ENCODE measurements around the gene DOCK7. TPM values are rescaled to one million over a fixed set of nuclear protein-coding genes. Genes with fewer than 3 reads are reported as not detected.

Gene DOCK7
- total RNA-seq, 1 experiment from 2014 or later, result 70.1 TPM

DNA sequence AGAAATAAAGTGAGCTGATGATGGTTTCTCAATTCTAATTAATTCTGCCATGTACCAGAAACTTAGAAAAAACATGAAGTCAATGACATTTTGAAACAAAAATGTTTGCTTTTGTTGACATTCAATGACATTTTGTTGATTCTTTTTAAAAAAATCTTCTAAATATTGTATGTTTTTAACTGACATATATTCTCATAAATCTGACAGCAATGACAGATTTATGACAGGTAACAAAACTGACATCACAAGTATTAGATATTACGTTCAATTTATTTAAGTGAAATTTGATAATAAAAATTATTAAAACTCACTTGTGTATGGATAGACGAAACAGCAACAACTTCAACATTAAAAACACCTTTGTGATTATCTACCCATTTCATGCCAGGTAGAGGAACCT, 126.9 kb downstream of the DOCK7 start:
- H3K4me2 ChIP-seq (ENCODE audit: low read length), result no peak overlapping the region
- BruUV-seq (replicated peaks), result no TSS peak

DNA sequence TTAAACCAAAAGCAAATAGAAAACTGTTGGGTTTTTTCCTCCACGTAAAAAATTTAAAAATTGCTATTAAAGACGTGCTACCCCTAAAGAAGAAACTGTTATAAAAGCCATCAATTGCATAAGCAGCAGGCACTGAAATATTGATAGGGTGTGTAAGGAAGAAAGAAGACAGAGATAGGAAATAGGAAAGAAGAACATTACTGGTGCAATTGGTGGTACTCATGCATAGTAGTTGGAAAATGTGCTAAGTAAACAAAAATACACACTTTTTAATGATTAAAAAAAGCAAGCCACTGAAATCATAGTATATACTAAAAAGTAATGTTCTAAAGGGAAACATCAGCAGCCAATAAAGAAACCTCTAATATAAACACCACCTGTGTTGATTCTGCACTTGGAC, 143.6 kb downstream of the DOCK7 start:
- H3K4me3 ChIP-seq (ENCODE audit: low read length), result no peak overlapping the region

More for the DNA sequence above, 126.9 kb downstream of the DOCK7 start:
- H3K9me2 ChIP-seq (replicated peaks; ENCODE audit: low read length), result no peaks in the 10 kb centered on the region
- intact Hi-C loops (cut with micrococcal nuclease), result no loop called here
- H3K27me3 ChIP-seq (ENCODE audit: low read length), result no peaks in the 10 kb centered on the region
- H3F3A ChIP-seq (ENCODE audit: low read length, unreplicated experiment), result no peaks in the 10 kb centered on the region
- no peak overlapping the region for H3K9ac ChIP-seq (ENCODE audit: low read length)
- ATAC-seq (no peak), DNase-seq (no peak)
- H3K4me3 ChIP-seq (ENCODE audit: low read length), result no peak overlapping the region
- CTCF ChIA-PET, result no interaction called here
- TF ChIP-seq, protein P1, sequence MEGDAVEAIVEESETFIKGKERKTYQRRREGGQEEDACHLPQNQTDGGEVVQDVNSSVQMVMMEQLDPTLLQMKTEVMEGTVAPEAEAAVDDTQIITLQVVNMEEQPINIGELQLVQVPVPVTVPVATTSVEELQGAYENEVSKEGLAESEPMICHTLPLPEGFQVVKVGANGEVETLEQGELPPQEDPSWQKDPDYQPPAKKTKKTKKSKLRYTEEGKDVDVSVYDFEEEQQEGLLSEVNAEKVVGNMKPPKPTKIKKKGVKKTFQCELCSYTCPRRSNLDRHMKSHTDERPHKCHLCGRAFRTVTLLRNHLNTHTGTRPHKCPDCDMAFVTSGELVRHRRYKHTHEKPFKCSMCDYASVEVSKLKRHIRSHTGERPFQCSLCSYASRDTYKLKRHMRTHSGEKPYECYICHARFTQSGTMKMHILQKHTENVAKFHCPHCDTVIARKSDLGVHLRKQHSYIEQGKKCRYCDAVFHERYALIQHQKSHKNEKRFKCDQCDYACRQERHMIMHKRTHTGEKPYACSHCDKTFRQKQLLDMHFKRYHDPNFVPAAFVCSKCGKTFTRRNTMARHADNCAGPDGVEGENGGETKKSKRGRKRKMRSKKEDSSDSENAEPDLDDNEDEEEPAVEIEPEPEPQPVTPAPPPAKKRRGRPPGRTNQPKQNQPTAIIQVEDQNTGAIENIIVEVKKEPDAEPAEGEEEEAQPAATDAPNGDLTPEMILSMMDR (conservative IDR thresholded peaks at IDR 0.05; ENCODE audit: low read depth, low read length), result no peak
- TF ChIP-seq EZH2 (IDR thresholded peaks at IDR 0.05; ENCODE audit: low read length, unreplicated experiment), result no peak
- no peak for TF ChIP-seq EZH2phosphoT487 (IDR thresholded peaks at IDR 0.05; ENCODE audit: borderline replicate concordance, low read length)
- H3K27ac ChIP-seq (ENCODE audit: low read length), result no peak overlapping the region
- no peaks in the 10 kb centered on the region for H3K79me2 ChIP-seq (ENCODE audit: low read length)
- peaks cover 5% of the 10 kb centered on the region; the same call in 1 of the 2 replicates for H3K36me3 ChIP-seq (ENCODE audit: low read depth, low read length)
- H2AFZ ChIP-seq (ENCODE audit: low read length), result no peak overlapping the region
- no peaks in the 10 kb centered on the region for H4K20me1 ChIP-seq (ENCODE audit: low read length)
- H3K9me3 ChIP-seq (ENCODE audit: low read length), result no peaks in the 10 kb centered on the region
- H3K4me1 ChIP-seq (ENCODE audit: insufficient read depth, low read length), result no peaks in the 10 kb centered on the region
- POLR2A ChIA-PET (ENCODE audit: unreplicated experiment), result no interaction called here

DNA sequence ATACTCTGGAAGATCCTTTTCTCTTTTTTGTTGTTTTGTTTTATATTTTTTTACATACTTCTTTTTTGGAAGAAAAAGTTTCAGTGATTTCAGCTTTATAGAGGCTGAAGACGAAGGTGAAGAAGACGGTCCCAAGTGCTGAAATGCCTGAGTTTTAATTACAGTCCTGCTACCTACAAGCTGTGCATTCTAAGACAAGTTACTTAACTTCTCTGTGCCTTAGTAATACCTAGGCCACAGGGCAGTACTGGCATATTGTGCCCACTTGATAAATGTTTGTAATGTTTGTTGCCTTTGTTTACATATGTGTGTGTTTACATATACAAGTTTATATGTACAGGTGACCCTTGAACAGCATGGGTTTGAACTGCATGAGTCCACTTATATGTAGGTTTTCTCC, 147.1 kb downstream of the DOCK7 start:
- Histone ChIP-seq H3K4me2 (ENCODE audit: low read length) (no peak overlapping the region), H3K9me2 (replicated peaks; ENCODE audit: low read length) (no peaks in the 10 kb centered on the region), H3K4me3 (ENCODE audit: low read length) (no peak overlapping the region), H3K27ac (ENCODE audit: low read length) (no peak overlapping the region), H3K27me3 (ENCODE audit: low read length) (no peaks in the 10 kb centered on the region), H3K79me2 (ENCODE audit: low read length) (no peaks in the 10 kb centered on the region), H4K20me1 (ENCODE audit: low read length) (no peaks in the 10 kb centered on the region), H3K4me1 (ENCODE audit: insufficient read depth, low read length) (no peaks in the 10 kb centered on the region), H2AFZ (ENCODE audit: low read length) (no peak overlapping the region), H3K9ac (ENCODE audit: low read length) (no peak overlapping the region), H3F3A (ENCODE audit: low read length, unreplicated experiment) (no peaks in the 10 kb centered on the region), H3K9me3 (ENCODE audit: low read length) (no peaks in the 10 kb centered on the region), H3K36me3 (ENCODE audit: low read depth, low read length) (peaks cover 8% of the 10 kb centered on the region; the same call in 1 of the 2 replicates)
- ATAC-seq (no peak), DNase-seq (no peak)
- CTCF ChIA-PET, result no interaction called here
- TF ChIP-seq EZH2phosphoT487 (IDR thresholded peaks at IDR 0.05; ENCODE audit: borderline replicate concordance, low read length), result no peak
- TF ChIP-seq EZH2 (IDR thresholded peaks at IDR 0.05; ENCODE audit: low read length, unreplicated experiment), result no peak
- TF ChIP-seq, protein P1 (conservative IDR thresholded peaks at IDR 0.05; ENCODE audit: low read depth, low read length), result no peak
- no TSS peak for BruUV-seq (replicated peaks)
- intact Hi-C loops (cut with micrococcal nuclease), result no loop called here
- POLR2A ChIA-PET (ENCODE audit: unreplicated experiment), result no interaction called here

More for the DNA sequence above, 143.6 kb downstream of the DOCK7 start:
- intact Hi-C loops (cut with micrococcal nuclease), result no loop called here
- DNase-seq (no peak), ATAC-seq (no peak)
- ChIA-PET POLR2A (ENCODE audit: unreplicated experiment) (no interaction called here), CTCF (no interaction called here)
- 0 out of 2 replicates have a peak, but pooled peaks cover 3% of the 10 kb centered on the region for H3K36me3 ChIP-seq (ENCODE audit: low read depth, low read length)
- H4K20me1 ChIP-seq (ENCODE audit: low read length), result no peaks in the 10 kb centered on the region
- H3K9me3 ChIP-seq (ENCODE audit: low read length), result no peaks in the 10 kb centered on the region
- no peaks in the 10 kb centered on the region for H3K79me2 ChIP-seq (ENCODE audit: low read length)
- no peaks in the 10 kb centered on the region for H3K4me1 ChIP-seq (ENCODE audit: insufficient read depth, low read length)
- no peak overlapping the region for H3K9ac ChIP-seq (ENCODE audit: low read length)
- H2AFZ ChIP-seq (ENCODE audit: low read length), result no peak overlapping the region
- no TSS peak for BruUV-seq (replicated peaks)
- no peaks in the 10 kb centered on the region for H3K9me2 ChIP-seq (replicated peaks; ENCODE audit: low read length)
- H3K4me2 ChIP-seq (ENCODE audit: low read length), result no peak overlapping the region
- TF ChIP-seq EZH2 (IDR thresholded peaks at IDR 0.05; ENCODE audit: low read length, unreplicated experiment), result no peak
- TF ChIP-seq EZH2phosphoT487 (IDR thresholded peaks at IDR 0.05; ENCODE audit: borderline replicate concordance, low read length), result no peak
- TF ChIP-seq, protein P1 (conservative IDR thresholded peaks at IDR 0.05; ENCODE audit: low read depth, low read length), result no peak
- H3K27ac ChIP-seq (ENCODE audit: low read length), result no peak overlapping the region
- no peaks in the 10 kb centered on the region for H3K27me3 ChIP-seq (ENCODE audit: low read length)
- H3F3A ChIP-seq (ENCODE audit: low read length, unreplicated experiment), result no peaks in the 10 kb centered on the region
